Neural cell (in vitro differentiated cells): ENCODE measurements around the gene FYN. TPM values are rescaled to one million over a fixed set of nuclear protein-coding genes. Genes with fewer than 3 reads are reported as not detected.

Experiments used
- H2AFZ ChIP-seq: fragments of 200-600, 300-800 bp; sonication (generic), shearing (Covaris generic); 2 replicates; pipeline ENCODE4 v1.6.0; 2014; ENCODE audit warnings: low read depth, mild to moderate bottlenecking, antibody characterized with exemption, low read length, moderate library complexity
- H3F3A ChIP-seq: fragments of 200-600 bp; shearing (Covaris generic); 2 replicates; pipeline ENCODE4 v1.6.1; 2016; ENCODE audit warnings: mild to moderate bottlenecking, moderate library complexity, mixed read lengths, antibody characterized with exemption, low read length; ENCODE audit not compliant: insufficient read depth, poor library complexity, severe bottlenecking
- H3K27ac ChIP-seq: fragments of 200-600, 300-800 bp; sonication (generic), shearing (Covaris generic); 2 replicates; pipeline ENCODE4 v1.5.1; 2014; ENCODE audit warnings: mild to moderate bottlenecking, low read length, moderate library complexity
- H3K27me3 ChIP-seq: fragments of 300-800, 200-600 bp; sonication (generic), shearing (Covaris generic); 2 replicates; pipeline ENCODE4 v1.6.0; 2014; ENCODE audit warnings: mild to moderate bottlenecking, low read depth, low read length, moderate library complexity; ENCODE audit not compliant: insufficient read depth
- H3K36me3 ChIP-seq: fragments of 300-800, 200-600 bp; sonication (generic), shearing (Covaris generic); 2 replicates; pipeline ENCODE4 v1.5.1; 2014; ENCODE audit warnings: mild to moderate bottlenecking, antibody characterized with exemption, low read length, moderate library complexity; ENCODE audit not compliant: insufficient read depth
- H3K4me2 ChIP-seq: fragments of 300-800, 200-600 bp; sonication (generic), shearing (Covaris generic); 2 replicates; pipeline ENCODE4 v1.6.0; 2014; ENCODE audit warnings: mild to moderate bottlenecking, low read length
- H3K4me3 ChIP-seq: fragments of 300-800, 200-600 bp; sonication (generic), shearing (Covaris generic); 2 replicates; pipeline ENCODE4 v1.5.1; 2014; ENCODE audit warnings: mild to moderate bottlenecking, low read length, moderate library complexity
- H3K79me2 ChIP-seq: fragments of 200-600 bp; shearing (Covaris generic); replicated peaks from 2 replicates; pipeline ENCODE4 v1.6.0; 2014; ENCODE audit warnings: mild to moderate bottlenecking, low read length, moderate library complexity; ENCODE audit not compliant: insufficient read depth
- H3K9ac ChIP-seq: fragments of 300-800, 200-600 bp; sonication (generic), shearing (Covaris generic); 2 replicates; pipeline ENCODE4 v1.6.1; 2016; ENCODE audit warnings: mild to moderate bottlenecking, low read length, mixed read lengths
- H3K9me2 ChIP-seq: fragments of 200-600 bp; shearing (Covaris generic); 2 replicates; pipeline ENCODE4 v1.6.1; 2016; ENCODE audit warnings: mild to moderate bottlenecking, low read length, mixed read lengths; ENCODE audit not compliant: insufficient read depth
- H3K9me3 ChIP-seq: fragments of 200-600, 300-800 bp; sonication (generic), shearing (Covaris generic); 2 replicates; pipeline ENCODE4 v1.6.1; 2016; ENCODE audit warnings: mild to moderate bottlenecking, mixed run types, low read length, moderate library complexity, mixed read lengths
- H4K20me1 ChIP-seq: fragments of 200-600 bp; shearing (Covaris generic); 2 replicates; pipeline ENCODE4 v1.6.1; 2016; ENCODE audit warnings: mild to moderate bottlenecking, mixed run types; ENCODE audit not compliant: insufficient read depth
- CTCF ChIP-seq: fragments of 450-650 bp; IDR thresholded peaks from 2 replicates; pipeline ENCODE4 v1.5.1; 2014; ENCODE audit warnings: antibody characterized with exemption, mild to moderate bottlenecking, moderate library complexity; ENCODE audit not compliant: poor library complexity, severe bottlenecking
- EP300 ChIP-seq: fragments of 450-650 bp; conservative IDR thresholded peaks from 2 replicates; pipeline ENCODE4 v1.6.1; 2014; ENCODE audit warnings: antibody characterized with exemption, mild to moderate bottlenecking, moderate library complexity; ENCODE audit not compliant: poor library complexity, severe bottlenecking
- EZH2 ChIP-seq: fragments of 200-600, 300-800 bp; shearing (Covaris generic), sonication (generic); IDR thresholded peaks from 2 replicates; pipeline ENCODE4 v1.6.1; 2014; ENCODE audit warnings: antibody characterized with exemption, low read length, borderline replicate concordance, mild to moderate bottlenecking; ENCODE audit not compliant: insufficient read depth, poor library complexity, severe bottlenecking
- MXI1 ChIP-seq: fragments of 450-650 bp; conservative IDR thresholded peaks from 2 replicates; pipeline ENCODE4 v1.6.1; 2014; ENCODE audit warnings: antibody characterized with exemption, mild to moderate bottlenecking; ENCODE audit not compliant: poor library complexity, severe bottlenecking
- POLR2AphosphoS5 ChIP-seq: IDR thresholded peaks from 2 replicates; pipeline ENCODE4 v1.6.1; 2012
- REST ChIP-seq: IDR thresholded peaks from 2 replicates; pipeline ENCODE4 v1.6.1; 2012; ENCODE audit warnings: borderline replicate concordance
- SMC3 ChIP-seq: fragments of 450-650 bp; conservative IDR thresholded peaks from 2 replicates; pipeline ENCODE4 v1.6.1; 2014; ENCODE audit warnings: antibody characterized with exemption, mild to moderate bottlenecking, moderate library complexity; ENCODE audit not compliant: poor library complexity
- TAF1 ChIP-seq: IDR thresholded peaks from 2 replicates; pipeline ENCODE4 v1.6.1; 2012; ENCODE audit warnings: low read depth
- polyA plus RNA-seq: library from polyadenylated mRNA; depleted of rRNA; stranded (reverse); fragments of >200 nt; gene quantifications from 2 replicates; pipeline ENCODE4 v1.2.3, GENCODE V29; 2014

Gene FYN
- polyA plus RNA-seq, 1 donor from 2014 or later, result 277 TPM

DNA sequence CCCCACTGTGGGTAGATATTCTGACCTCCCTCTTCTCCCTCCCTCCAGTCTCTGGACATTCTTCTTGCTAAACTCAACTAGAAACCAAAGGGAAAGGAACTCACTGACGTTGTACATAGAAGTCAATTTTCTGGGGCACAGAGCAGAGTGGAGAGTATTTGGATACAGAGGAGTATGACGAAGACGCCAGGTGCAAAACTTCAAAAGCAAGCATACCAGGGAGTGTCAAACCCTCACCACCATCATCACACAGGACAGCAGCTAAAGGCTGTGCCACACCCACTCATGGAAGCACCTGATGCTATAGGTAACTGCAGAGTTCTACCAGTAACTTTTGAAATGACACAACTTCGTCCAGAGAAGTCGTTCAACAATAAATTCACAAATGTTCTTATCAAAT lies 64.8 kb downstream of the FYN start:
- Histone ChIP-seq H4K20me1 (no peaks in the 10 kb centered on the region), H3K9ac (no peak overlapping the region), H3K4me2 (no peak overlapping the region), H3F3A (no peaks in the 10 kb centered on the region), H3K27ac (no peak overlapping the region), H2AFZ (no peak overlapping the region), H3K9me2 (no peaks in the 10 kb centered on the region), H3K4me3 (no peak overlapping the region), H3K36me3 (peaks cover 2% of the 10 kb centered on the region), H3K79me2 (peaks cover 20% of the 10 kb centered on the region), H3K27me3 (no peaks in the 10 kb centered on the region), H3K9me3 (no peaks in the 10 kb centered on the region)
- TF ChIP-seq SMC3 (no peak), POLR2AphosphoS5 (no peak), CTCF (no peak), EZH2 (no peak), MXI1 (no peak), REST (no peak)

DNA sequence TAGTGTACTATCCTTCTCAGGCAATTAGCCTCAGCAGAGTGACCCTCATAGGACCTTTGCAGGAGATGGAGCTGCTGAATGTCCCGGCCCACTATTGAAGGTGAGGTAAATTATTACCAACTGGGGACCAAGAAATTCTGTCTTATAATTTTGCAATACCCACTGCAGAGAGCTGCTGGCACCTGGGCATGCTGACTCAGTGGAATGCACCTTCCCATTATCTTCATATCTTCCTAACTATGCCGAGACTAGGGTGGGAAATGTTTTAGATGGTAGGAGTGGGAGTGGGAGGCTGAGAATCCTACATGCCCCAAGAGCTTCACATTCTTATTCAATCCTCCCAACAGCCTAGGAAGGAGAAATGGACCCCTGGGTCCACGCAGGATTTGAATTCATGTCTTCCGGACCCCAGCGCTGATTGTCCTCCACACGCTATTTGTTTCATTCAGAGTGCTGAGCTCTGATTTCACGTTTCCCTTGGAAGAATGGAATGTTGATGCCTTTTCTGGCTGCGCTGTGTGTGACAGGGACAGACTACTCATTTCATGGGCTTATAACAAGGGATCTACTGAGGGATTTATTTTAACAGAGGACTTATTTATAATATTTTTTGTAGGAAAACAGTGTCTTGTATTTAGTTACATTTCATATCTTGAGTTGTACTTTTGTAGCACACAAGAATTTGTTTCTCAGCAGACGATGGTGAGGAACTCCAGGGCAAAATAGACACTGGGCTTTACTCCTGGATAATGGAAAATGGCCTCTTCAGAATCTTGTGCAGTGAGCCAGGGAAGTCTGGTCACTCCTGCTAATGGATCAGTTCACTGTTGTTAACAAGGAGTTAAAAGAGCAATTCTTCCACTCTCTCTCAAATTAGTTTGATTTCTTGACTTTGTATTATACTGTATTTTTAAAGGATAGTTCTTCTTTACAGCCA lies 66.4 kb downstream of the FYN start:
- Histone ChIP-seq H3K79me2 (peaks cover 18% of the 10 kb centered on the region), H3K9ac (no peak overlapping the region), H3K4me2 (no peak overlapping the region), H3K4me3 (no peak overlapping the region), H3K9me2 (no peaks in the 10 kb centered on the region), H3K27ac (no peak overlapping the region), H3K36me3 (no peaks in the 10 kb centered on the region), H3K27me3 (no peaks in the 10 kb centered on the region), H4K20me1 (no peaks in the 10 kb centered on the region), H3K9me3 (no peaks in the 10 kb centered on the region), H2AFZ (no peak overlapping the region), H3F3A (no peaks in the 10 kb centered on the region)
- no peak for TF ChIP-seq EP300

GRCh38 chr6:111806165-111806547 lies 67.1 kb downstream of the FYN start:
- Histone ChIP-seq H3K9ac (no peak overlapping the region), H4K20me1 (no peaks in the 10 kb centered on the region), H3K4me3 (no peak overlapping the region), H3K79me2 (peaks cover 22% of the 10 kb centered on the region), H2AFZ (no peak overlapping the region), H3K27me3 (no peaks in the 10 kb centered on the region), H3K4me2 (no peak overlapping the region), H3K9me2 (no peaks in the 10 kb centered on the region), H3K27ac (no peak overlapping the region), H3K9me3 (no peaks in the 10 kb centered on the region), H3K36me3 (no peaks in the 10 kb centered on the region), H3F3A (no peaks in the 10 kb centered on the region)
- TF ChIP-seq EZH2 (no peak), TAF1 (no peak), SMC3 (no peak), EP300 (no peak)
